GM21515 (cell line): Measurements from ENCODE around the gene GSC2.

Experiments
- ATAC-seq: cut with Tn5 transposase; IDR thresholded peaks from one replicate; pipeline ENCODE4 v1.9.1; 2021; ENCODE audit not compliant: unreplicated experiment

The GSC2 gene

DNA sequence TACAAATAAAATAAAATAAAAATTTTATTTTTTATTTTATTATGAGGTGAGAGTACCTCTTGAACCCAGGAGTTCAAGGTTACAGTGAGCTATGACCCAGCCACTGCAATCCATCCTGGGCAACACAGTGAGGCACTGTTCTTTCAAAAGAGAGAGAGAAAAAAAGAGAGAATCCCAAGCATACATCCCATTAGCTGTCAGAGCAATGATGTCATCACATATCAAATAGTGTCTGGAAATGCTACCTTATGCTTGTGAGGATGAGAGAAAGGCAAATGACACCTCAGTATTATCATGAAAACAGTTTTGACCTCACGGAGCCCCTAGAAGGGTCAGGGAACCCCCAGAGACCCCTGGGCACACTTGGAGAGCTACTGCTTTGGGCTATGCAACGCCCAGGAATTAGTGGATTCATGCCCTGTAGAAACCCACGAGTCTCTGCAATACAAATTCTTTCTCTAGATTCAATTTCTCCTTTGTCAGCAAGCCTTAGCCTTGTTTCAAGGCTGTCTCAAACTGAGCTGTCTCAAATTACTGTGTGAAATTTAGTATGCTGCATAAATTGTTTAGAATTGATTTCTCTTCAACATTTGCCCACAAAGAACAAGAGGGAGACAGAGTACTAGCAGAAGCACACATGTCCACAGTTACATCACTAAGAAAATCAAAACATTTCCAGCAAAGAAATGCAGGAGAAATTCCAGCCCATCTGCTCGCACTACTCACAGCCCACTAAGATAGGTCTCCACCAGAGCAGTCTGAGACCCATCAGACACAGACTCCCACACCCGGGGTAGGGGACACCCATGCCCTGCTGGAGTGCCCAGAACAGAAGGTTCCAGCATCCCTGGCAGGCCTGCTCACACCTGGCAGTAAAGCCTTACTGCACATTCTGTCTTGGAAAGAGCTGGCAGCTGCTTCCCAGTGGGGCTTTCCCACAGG is 45.9 kb downstream of the GSC2 start:
- ATAC-seq, result no peak

DNA sequence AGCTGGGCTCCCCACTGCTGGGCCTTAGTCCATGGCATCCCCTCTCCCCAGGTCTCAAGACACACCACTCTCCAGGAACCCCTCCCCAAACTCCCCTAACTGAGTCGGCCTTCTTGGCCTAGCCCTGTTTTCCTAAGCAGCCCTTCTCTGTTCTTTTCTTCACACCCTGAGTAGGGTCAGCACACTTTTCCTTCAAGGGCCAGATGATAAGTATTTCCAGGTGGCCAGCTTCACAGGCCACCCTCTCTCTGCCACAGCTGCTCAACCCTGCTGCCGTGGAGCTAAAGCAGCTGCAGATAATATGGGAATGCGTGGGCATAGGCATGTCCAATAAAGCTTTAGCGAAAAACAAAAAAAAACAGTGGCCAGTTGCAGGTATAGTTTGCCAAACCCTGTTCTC is 51.9 kb downstream of the GSC2 start:
- ATAC-seq, result no peak

DNA sequence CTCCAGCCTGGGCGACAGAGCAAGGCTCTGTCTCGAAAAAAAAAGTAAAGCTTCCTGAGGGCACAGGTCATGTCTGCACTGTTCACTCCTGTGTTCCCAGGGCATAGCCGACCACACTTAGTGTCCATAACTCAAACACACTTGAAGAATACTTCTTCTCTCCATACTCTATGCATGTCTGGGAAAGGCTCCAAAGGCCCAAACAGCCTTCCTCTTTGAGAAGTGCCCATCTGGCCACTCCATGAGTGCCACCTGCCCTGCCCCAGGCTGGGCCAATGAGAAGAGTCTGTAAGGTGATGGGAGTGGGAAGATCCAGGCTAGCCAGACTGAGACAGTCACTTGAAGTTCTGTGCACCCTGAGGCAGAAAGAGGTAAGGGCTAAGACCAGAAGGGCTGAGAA is 52.6 kb downstream of the GSC2 start:
- no peak for ATAC-seq
